Hepatocyte (in vitro differentiated cells): ENCODE results near the gene EIF3K. TPM values are rescaled to one million over a fixed set of nuclear protein-coding genes. Genes with fewer than 3 reads are reported as not detected.

Experiments used
- DNase-seq: peaks from one replicate; pipeline ENCODE4 v3.0.0-alpha.2; 2016; ENCODE audit warnings: low spot score
- H2AFZ ChIP-seq: fragments of 200-600 bp; sonication (generic); 2 replicates; pipeline ENCODE4 v1.6.0; 2016; ENCODE audit warnings: antibody characterized with exemption, mild to moderate bottlenecking
- H3K27ac ChIP-seq: fragments of 200-600 bp; sonication (generic); 2 replicates; pipeline ENCODE4 v1.5.1; 2016; ENCODE audit warnings: mild to moderate bottlenecking
- H3K27me3 ChIP-seq: fragments of 200-600 bp; sonication (generic); 2 replicates; pipeline ENCODE4 v1.6.1; 2016
- H3K36me3 ChIP-seq: fragments of 200-600 bp; sonication (generic); replicated peaks from 2 replicates; pipeline ENCODE4 v1.5.1; 2016; ENCODE audit warnings: low read depth; ENCODE audit not compliant: insufficient read depth
- H3K4me1 ChIP-seq: fragments of 200-600 bp; sonication (generic); 2 replicates; pipeline ENCODE4 v1.5.1; 2016; ENCODE audit warnings: mild to moderate bottlenecking, moderate library complexity; ENCODE audit not compliant: insufficient read depth
- H3K4me2 ChIP-seq: fragments of 200-600 bp; sonication (generic); 2 replicates; pipeline ENCODE4 v1.6.0; 2016
- H3K4me3 ChIP-seq: fragments of 200-600 bp; sonication (generic); 2 replicates; pipeline ENCODE4 v1.5.1; 2016; ENCODE audit warnings: mild to moderate bottlenecking
- H3K79me2 ChIP-seq: fragments of 200-600 bp; sonication (generic); 2 replicates; pipeline ENCODE4 v1.6.0; 2017; ENCODE audit warnings: mild to moderate bottlenecking
- H3K9me2 ChIP-seq: fragments of 200-600 bp; sonication (generic); replicated peaks from 2 replicates; pipeline ENCODE4 v1.6.0; 2017; ENCODE audit warnings: mild to moderate bottlenecking; ENCODE audit not compliant: insufficient read depth
- H3K9me3 ChIP-seq: fragments of 200-600 bp; sonication (generic); 2 replicates; pipeline ENCODE4 v1.5.1; 2016; ENCODE audit warnings: low read depth, mild to moderate bottlenecking
- H4K20me1 ChIP-seq: fragments of 200-600 bp; sonication (generic); 2 replicates; pipeline ENCODE4 v1.6.0; 2016; ENCODE audit warnings: mild to moderate bottlenecking; ENCODE audit not compliant: insufficient read depth, poor library complexity, severe bottlenecking
- EZH2 ChIP-seq: fragments of 200-600 bp; sonication (generic); IDR thresholded peaks from 2 replicates; pipeline ENCODE4 v1.6.1; 2016; ENCODE audit warnings: antibody characterized with exemption, mild to moderate bottlenecking, borderline replicate concordance
- EZH2phosphoT487 ChIP-seq: fragments of 200-600 bp; sonication (generic); IDR thresholded peaks from one replicate; pipeline ENCODE4 v1.6.1; 2018; ENCODE audit warnings: antibody characterized with exemption, mild to moderate bottlenecking, low read depth, moderate library complexity; ENCODE audit not compliant: unreplicated experiment, severe bottlenecking
- WGBS: methylation state at CpG from one replicate; pipeline ENCODE4 v1.1.6; 2016; ENCODE audit warnings: low lambda C conversion rate; ENCODE audit errors: missing lambda C conversion rate; 5-methylcytosine and 5-hydroxymethylcytosine counted together
- polyA plus RNA-seq: library from polyadenylated mRNA; unstranded; fragments of >200 nt; fragmentation: Nextera tagmentation; extraction: Ambion mirVana; gene quantifications from 2 replicates; pipeline ENCODE4 v1.2.1, GENCODE V29; 2016
- total RNA-seq: library from RNA; depleted of rRNA; stranded (reverse); fragments of >200 nt; gene quantifications from 2 replicates; pipeline ENCODE4 v1.2.3, GENCODE V29; 2014
- TF ChIP-seq, protein P1 (sequence below): fragments of 200-600 bp; sonication (generic); IDR thresholded peaks from 2 replicates; pipeline ENCODE4 v1.5.1; 2016; ENCODE audit warnings: antibody characterized with exemption, mild to moderate bottlenecking; ENCODE audit not compliant: poor library complexity

EIF3K gene
- total and polyA plus RNA-seq, 2 experiments from 2014 or later, result 171 to 354 TPM

DNA sequence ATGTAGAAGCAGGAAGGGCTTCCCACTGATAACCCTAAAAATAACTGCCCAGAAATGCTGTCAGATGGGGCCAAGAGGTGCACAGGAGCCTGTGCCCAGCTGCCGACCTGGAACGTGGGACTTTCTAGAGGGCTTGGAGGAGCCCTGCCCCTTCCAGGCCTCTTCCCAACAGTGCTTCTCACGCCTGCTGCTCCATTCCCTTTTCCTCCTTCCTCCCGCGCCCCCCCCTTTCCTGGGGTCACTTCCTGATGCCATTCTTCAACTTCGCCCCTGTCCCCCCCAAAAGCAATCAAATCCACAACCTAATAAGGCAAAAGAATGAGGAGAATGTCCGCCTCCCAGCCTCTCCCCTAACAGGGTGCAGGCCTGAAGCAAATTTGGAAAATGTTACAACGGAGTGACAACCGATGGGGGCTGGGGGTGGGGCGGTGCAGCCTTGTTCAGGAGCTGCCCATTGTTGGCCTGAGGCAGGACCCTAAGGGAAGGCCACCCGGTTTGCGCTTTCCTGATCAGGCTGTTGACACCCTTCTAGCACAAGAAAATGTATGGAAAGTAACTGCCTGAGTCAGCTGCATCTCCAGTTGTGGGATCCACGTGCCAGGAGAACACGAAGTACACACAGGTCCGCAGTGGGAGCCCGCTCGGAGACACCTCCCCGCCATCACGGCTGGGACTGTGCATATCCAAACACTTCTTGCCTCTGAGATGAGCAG, 47.1 kb downstream of the EIF3K start:
- TF ChIP-seq, protein P1, sequence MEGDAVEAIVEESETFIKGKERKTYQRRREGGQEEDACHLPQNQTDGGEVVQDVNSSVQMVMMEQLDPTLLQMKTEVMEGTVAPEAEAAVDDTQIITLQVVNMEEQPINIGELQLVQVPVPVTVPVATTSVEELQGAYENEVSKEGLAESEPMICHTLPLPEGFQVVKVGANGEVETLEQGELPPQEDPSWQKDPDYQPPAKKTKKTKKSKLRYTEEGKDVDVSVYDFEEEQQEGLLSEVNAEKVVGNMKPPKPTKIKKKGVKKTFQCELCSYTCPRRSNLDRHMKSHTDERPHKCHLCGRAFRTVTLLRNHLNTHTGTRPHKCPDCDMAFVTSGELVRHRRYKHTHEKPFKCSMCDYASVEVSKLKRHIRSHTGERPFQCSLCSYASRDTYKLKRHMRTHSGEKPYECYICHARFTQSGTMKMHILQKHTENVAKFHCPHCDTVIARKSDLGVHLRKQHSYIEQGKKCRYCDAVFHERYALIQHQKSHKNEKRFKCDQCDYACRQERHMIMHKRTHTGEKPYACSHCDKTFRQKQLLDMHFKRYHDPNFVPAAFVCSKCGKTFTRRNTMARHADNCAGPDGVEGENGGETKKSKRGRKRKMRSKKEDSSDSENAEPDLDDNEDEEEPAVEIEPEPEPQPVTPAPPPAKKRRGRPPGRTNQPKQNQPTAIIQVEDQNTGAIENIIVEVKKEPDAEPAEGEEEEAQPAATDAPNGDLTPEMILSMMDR, result no peak
- no peak for TF ChIP-seq EZH2phosphoT487
- TF ChIP-seq EZH2, result no peak
- H3K4me1 ChIP-seq, result peaks cover 88% of the 10 kb centered on the region
- peak; percentile 55 for DNase-seq
- no peaks in the 10 kb centered on the region for H3K9me3 ChIP-seq
- peaks cover 27% of the 10 kb centered on the region for H4K20me1 ChIP-seq
- 44% methylated on average over 18 of the region's 19 CpGs for WGBS
- H3K36me3 ChIP-seq, result no peaks in the 10 kb centered on the region
- H2AFZ ChIP-seq, result no peak overlapping the region
- no peaks in the 10 kb centered on the region for H3K27me3 ChIP-seq
- no peaks in the 10 kb centered on the region for H3K9me2 ChIP-seq
- peak overlapping the region; percentile 53 for H3K4me2 ChIP-seq
- peak overlapping the region; percentile 85 for H3K27ac ChIP-seq
- H3K79me2 ChIP-seq, result peaks cover 96% of the 10 kb centered on the region
- no peak overlapping the region for H3K4me3 ChIP-seq

DNA sequence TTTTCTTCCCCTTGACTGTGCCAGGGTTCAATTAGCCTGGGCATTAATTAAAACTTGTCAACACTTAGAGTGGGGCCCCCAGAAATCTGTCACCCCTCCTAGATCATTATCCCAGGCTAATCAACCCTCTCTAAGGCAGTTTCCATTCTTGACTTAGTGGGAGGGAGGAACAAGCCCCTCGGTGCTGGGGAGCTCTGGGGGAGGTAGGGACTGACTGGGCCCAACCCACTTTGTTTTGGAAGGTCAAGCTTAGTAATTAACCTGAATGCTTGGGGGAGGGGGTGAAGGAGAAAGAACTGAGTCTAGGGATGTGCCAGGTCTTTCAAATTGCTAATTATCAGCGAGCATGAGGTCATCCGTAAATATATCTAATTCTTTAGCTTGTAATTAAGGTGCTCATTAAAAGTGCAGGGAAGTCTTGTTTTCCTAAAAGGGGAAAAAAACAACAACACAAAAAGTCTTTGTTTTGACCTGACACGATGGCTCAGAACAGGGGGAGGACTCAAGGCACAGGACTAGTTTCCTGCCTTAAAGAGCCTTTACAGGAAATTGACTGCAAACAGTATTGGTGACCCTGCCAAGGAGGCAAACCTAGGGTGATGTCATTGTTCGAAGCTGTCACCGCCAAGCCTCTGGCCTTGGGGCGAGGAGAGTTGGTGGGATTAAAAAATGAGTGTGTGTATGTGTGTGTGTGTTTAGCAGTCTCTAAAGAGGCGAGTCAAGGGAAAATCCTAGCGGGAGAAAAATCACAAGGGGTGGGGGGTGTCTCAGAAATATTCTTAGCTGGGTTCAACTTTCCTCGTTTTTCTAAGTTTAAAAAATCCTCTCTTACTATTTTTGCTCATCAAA, 47.9 kb downstream of the EIF3K start:
- H4K20me1 ChIP-seq, result peaks cover 27% of the 10 kb centered on the region
- peaks cover 97% of the 10 kb centered on the region for H3K79me2 ChIP-seq
- no peaks in the 10 kb centered on the region for H3K36me3 ChIP-seq
- no peaks in the 10 kb centered on the region for H3K27me3 ChIP-seq
- no peak overlapping the region for H2AFZ ChIP-seq
- no peaks in the 10 kb centered on the region for H3K9me3 ChIP-seq
- no peak for TF ChIP-seq EZH2
- TF ChIP-seq, protein P1, result no peak
- no peak for TF ChIP-seq EZH2phosphoT487
- peak overlapping the region; percentile 85 for H3K27ac ChIP-seq
- no peaks in the 10 kb centered on the region for H3K9me2 ChIP-seq
- peaks cover 91% of the 10 kb centered on the region for H3K4me1 ChIP-seq
- WGBS, result 25% methylated on average over 10 of the region's 10 CpGs
- H3K4me3 ChIP-seq, result no peak overlapping the region
- DNase-seq, result peak; percentile 79
- peak overlapping the region; percentile 53 for H3K4me2 ChIP-seq

GRCh38 chr19:38667661-38668171, 48.7 kb downstream of the EIF3K start:
- H3K27me3 ChIP-seq, result no peaks in the 10 kb centered on the region
- peak overlapping the region; percentile 53 for H3K4me2 ChIP-seq
- H3K4me3 ChIP-seq, result no peak overlapping the region
- peaks cover 95% of the 10 kb centered on the region for H3K79me2 ChIP-seq
- H3K9me2 ChIP-seq, result no peaks in the 10 kb centered on the region
- H3K4me1 ChIP-seq, result peaks cover 83% of the 10 kb centered on the region
- H4K20me1 ChIP-seq, result peaks cover 24% of the 10 kb centered on the region
- no peak overlapping the region for H2AFZ ChIP-seq
- H3K9me3 ChIP-seq, result no peaks in the 10 kb centered on the region
- peak; percentile 63 for DNase-seq
- WGBS, result 47% methylated on average over 8 of the region's 8 CpGs
- TF ChIP-seq EZH2 (no peak), EZH2phosphoT487 (no peak)
- TF ChIP-seq, protein P1, result no peak
- no peaks in the 10 kb centered on the region for H3K36me3 ChIP-seq
- peak overlapping the region; percentile 85 for H3K27ac ChIP-seq
